Esophagus (tissue), 2 donors: ENCODE data around the gene KLHL25. TPM values are rescaled to one million over a fixed set of nuclear protein-coding genes. Genes with fewer than 3 reads are reported as not detected.

Experiments
- H3K27ac ChIP-seq, 2 donors: one replicate each; pipeline ENCODE4 v1.5.1; 2013; ENCODE audit warnings: low read depth in 2 of 2, mild to moderate bottlenecking in 2 of 2, inconsistent platforms in 1 of 2, low read length in 1 of 2, moderate library complexity in 1 of 2
- H3K27me3 ChIP-seq, 2 donors: one replicate each; pipeline ENCODE4 v1.6.1; 2013; ENCODE audit warnings: low read length in 2 of 2, control low read depth in 1 of 2, mild to moderate bottlenecking in 1 of 2; ENCODE audit not compliant: insufficient read depth in 2 of 2, control insufficient read depth in 1 of 2
- H3K36me3 ChIP-seq, 2 donors: one replicate each; pipeline ENCODE4 v1.6.1; 2013; ENCODE audit warnings: low read length in 1 of 2; ENCODE audit not compliant: control insufficient read depth in 2 of 2, insufficient read depth in 2 of 2
- H3K4me1 ChIP-seq, 2 donors: one replicate each; pipeline ENCODE4 v1.6.1; 2013; ENCODE audit warnings: low read length in 1 of 2; ENCODE audit not compliant: control insufficient read depth in 2 of 2, insufficient read depth in 2 of 2
- H3K4me3 ChIP-seq, 2 donors: one replicate each; pipeline ENCODE4 v1.5.1; 2013; ENCODE audit warnings: low read length in 2 of 2, mild to moderate bottlenecking in 2 of 2, low read depth in 1 of 2, moderate library complexity in 1 of 2
- H3K9me3 ChIP-seq, 2 donors: one replicate each; pipeline ENCODE4 v1.6.1; 2013; ENCODE audit warnings: mild to moderate bottlenecking in 2 of 2, low read depth in 1 of 2, low read length in 1 of 2, moderate library complexity in 1 of 2; ENCODE audit not compliant: control insufficient read depth in 2 of 2, insufficient read depth in 1 of 2
- WGBS, 2 donors: extraction: QIAGEN DNeasy Blood & Tissue Kit; methylation state at CpG; one replicate each; pipeline ENCODE4 v1.1.7; 2013; 5-methylcytosine and 5-hydroxymethylcytosine counted together
- polyA plus RNA-seq, 2 donors: library from polyadenylated mRNA; stranded (reverse); fragments of 200-250 nt; gene quantifications; one replicate each; pipeline ENCODE4 v1.2.3, GENCODE V29; 2013
- donor health status: healthy with polysubstance abuse.
- donor health status: Bipolar disorder and iron deficiency.

KLHL25 gene
- polyA plus RNA-seq, 2 donors, result 4.2 to 4.5 TPM

- H3K9me3 ChIP-seq, result no peaks in the 10 kb centered on the region
- no peak overlapping the region for H3K4me3 ChIP-seq
- WGBS, 2 donors, result 80 to 82% methylated on average over 21 of the region's 21 CpGs
- H3K4me1 ChIP-seq, result peaks cover 11 to 30% of the 10 kb centered on the region in 2 donors
- H3K36me3 ChIP-seq, result peaks cover 0 to 13% of the 10 kb centered on the region in 2 donors
- no peaks in the 10 kb centered on the region for H3K27me3 ChIP-seq
- H3K27ac ChIP-seq, result peak overlapping the region; percentile 32 to 73
Measured at GRCh38 chr15:85770096-85771041, 24.4 kb downstream of the KLHL25 start.

GRCh38 chr15:85769182-85769900, 25.4 kb downstream of the KLHL25 start:
- Histone ChIP-seq H3K9me3 (no peaks in the 10 kb centered on the region), H3K36me3 (peaks cover 0 to 13% of the 10 kb centered on the region in 2 donors), H3K27ac (no peak overlapping the region), H3K4me1 (peaks cover 8 to 32% of the 10 kb centered on the region in 2 donors), H3K27me3 (no peaks in the 10 kb centered on the region), H3K4me3 (no peak overlapping the region)
- WGBS, 2 donors, result 98% methylated on average over 40 to 42 of the region's 42 CpGs

- Histone ChIP-seq H3K9me3 (no peaks in the 10 kb centered on the region), H3K4me1 (peaks cover 10 to 35% of the 10 kb centered on the region in 2 donors), H3K27ac (no peak overlapping the region), H3K27me3 (no peaks in the 10 kb centered on the region), H3K4me3 (no peak overlapping the region), H3K36me3 (peaks cover 0 to 18% of the 10 kb centered on the region in 2 donors)
- WGBS, 2 donors, result 96 to 99% methylated on average over 32 of the region's 32 CpGs
Measured at GRCh38 chr15:85768595-85769168, 26.0 kb downstream of the KLHL25 start.

GRCh38 chr15:85767785-85768529, 26.8 kb downstream of the KLHL25 start:
- peaks cover 0 to 21% of the 10 kb centered on the region in 2 donors for H3K36me3 ChIP-seq
- H3K27ac ChIP-seq, result no peak overlapping the region
- no peaks in the 10 kb centered on the region for H3K27me3 ChIP-seq
- H3K4me1 ChIP-seq, result peaks cover 4 to 31% of the 10 kb centered on the region in 2 donors
- no peak overlapping the region for H3K4me3 ChIP-seq
- 96 to 97% methylated on average over 26 of the region's 26 CpGs for WGBS, 2 donors
- H3K9me3 ChIP-seq, result no peaks in the 10 kb centered on the region

- H3K4me1 ChIP-seq, result peaks cover 2 to 21% of the 10 kb centered on the region in 2 donors
- H3K9me3 ChIP-seq, result no peaks in the 10 kb centered on the region
- H3K27me3 ChIP-seq, result no peaks in the 10 kb centered on the region
- no peak overlapping the region for H3K27ac ChIP-seq
- WGBS, 2 donors, result 87 to 88% methylated on average over 24 of the region's 24 CpGs
- no peak overlapping the region for H3K4me3 ChIP-seq
- H3K36me3 ChIP-seq, result peaks cover 0 to 25% of the 10 kb centered on the region in 2 donors
Measured at GRCh38 chr15:85766001-85766831, 28.5 kb downstream of the KLHL25 start.

- H3K27me3 ChIP-seq, result no peaks in the 10 kb centered on the region
- 55 to 59% methylated on average over 3 of the region's 3 CpGs for WGBS, 2 donors
- H3K27ac ChIP-seq, result no peak overlapping the region
- H3K4me1 ChIP-seq, result peaks cover 2 to 15% of the 10 kb centered on the region in 2 donors
- H3K36me3 ChIP-seq, result peaks cover 0 to 30% of the 10 kb centered on the region in 2 donors
- H3K9me3 ChIP-seq, result no peaks in the 10 kb centered on the region
- H3K4me3 ChIP-seq, result no peak overlapping the region
Measured at GRCh38 chr15:85764649-85765277, 30.0 kb downstream of the KLHL25 start.

GRCh38 chr15:85763673-85764633, 30.8 kb downstream of the KLHL25 start:
- Histone ChIP-seq H3K27ac (no peak overlapping the region), H3K9me3 (no peaks in the 10 kb centered on the region), H3K4me3 (no peak overlapping the region), H3K4me1 (peaks cover 2 to 12% of the 10 kb centered on the region in 2 donors), H3K36me3 (peaks cover 0 to 27% of the 10 kb centered on the region in 2 donors), H3K27me3 (no peaks in the 10 kb centered on the region)
- 87 to 88% methylated on average over 28 of the region's 28 CpGs for WGBS, 2 donors
